Fibroblast of villous mesenchyme (primary cell): ENCODE results near the gene FAM50A. TPM values are rescaled to one million over a fixed set of nuclear protein-coding genes. Genes with fewer than 3 reads are reported as not detected.

ENCODE experiments used
- DNase-seq: peaks from one replicate; pipeline ENCODE4 v3.0.0-alpha.2; 2010; ENCODE audit warnings: low read depth
- H3K4me3 ChIP-seq: 2 replicates; pipeline ENCODE4 v1.5.1; 2011; ENCODE audit warnings: low read depth, mild to moderate bottlenecking, low read length
- total RNA-seq: library from RNA; depleted of rRNA; stranded (reverse); fragments of >200 nt; gene quantifications from 2 replicates; pipeline ENCODE4 v1.2.3, GENCODE V29; 2012
- TF ChIP-seq, protein P1 (sequence below): IDR thresholded peaks from 2 replicates; pipeline ENCODE4 v1.5.1; 2012; ENCODE audit warnings: low read depth, mild to moderate bottlenecking, low read length; ENCODE audit not compliant: insufficient read depth

FAM50A gene
- total RNA-seq, 1 donor, result 44.9 TPM

DNA sequence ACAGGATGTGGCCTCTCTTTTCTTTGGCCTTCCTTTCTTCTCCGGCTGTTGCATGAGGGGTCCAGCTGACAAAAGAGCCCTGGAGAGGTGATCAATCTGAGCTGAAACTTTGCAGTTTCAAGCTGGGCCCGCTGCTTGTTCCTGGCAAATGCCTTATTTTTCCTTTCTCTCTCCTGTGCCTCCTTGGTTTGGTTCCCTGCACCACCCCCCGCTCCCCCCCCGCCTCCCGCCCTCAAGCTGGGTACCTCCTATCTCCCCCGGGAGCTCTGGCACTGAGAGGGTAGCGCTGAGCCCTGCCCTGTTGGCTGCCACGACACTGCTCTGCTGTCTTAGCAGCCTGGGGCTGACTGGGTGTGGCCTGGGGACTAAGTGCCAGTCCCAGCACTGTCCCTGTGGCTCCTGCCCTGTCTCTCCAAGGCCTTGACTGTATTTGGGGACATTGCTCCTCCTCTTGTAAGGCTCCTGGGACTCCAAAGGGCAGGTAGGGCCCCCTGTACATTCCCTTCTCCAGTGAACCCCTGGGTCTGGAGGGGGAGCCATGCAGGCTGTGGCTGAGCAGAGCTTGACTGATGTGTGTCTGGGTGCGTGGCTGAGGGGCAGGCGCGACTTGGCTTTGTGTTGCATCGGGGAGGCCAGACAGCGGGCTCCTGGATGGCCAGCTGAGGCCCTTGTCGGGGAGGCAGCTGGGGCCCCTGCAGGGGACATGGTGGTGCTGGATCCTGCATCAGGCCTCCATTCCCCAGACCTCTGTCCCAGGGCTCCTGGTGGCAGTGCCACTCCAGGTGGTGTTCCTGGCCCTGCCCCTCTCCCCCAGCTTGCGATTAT lies 15.2 kb downstream of the FAM50A start:
- TF ChIP-seq, protein P1, sequence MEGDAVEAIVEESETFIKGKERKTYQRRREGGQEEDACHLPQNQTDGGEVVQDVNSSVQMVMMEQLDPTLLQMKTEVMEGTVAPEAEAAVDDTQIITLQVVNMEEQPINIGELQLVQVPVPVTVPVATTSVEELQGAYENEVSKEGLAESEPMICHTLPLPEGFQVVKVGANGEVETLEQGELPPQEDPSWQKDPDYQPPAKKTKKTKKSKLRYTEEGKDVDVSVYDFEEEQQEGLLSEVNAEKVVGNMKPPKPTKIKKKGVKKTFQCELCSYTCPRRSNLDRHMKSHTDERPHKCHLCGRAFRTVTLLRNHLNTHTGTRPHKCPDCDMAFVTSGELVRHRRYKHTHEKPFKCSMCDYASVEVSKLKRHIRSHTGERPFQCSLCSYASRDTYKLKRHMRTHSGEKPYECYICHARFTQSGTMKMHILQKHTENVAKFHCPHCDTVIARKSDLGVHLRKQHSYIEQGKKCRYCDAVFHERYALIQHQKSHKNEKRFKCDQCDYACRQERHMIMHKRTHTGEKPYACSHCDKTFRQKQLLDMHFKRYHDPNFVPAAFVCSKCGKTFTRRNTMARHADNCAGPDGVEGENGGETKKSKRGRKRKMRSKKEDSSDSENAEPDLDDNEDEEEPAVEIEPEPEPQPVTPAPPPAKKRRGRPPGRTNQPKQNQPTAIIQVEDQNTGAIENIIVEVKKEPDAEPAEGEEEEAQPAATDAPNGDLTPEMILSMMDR, result no peak
- DNase-seq, result no peak
- H3K4me3 ChIP-seq, result peak overlapping the region; percentile 75

DNA sequence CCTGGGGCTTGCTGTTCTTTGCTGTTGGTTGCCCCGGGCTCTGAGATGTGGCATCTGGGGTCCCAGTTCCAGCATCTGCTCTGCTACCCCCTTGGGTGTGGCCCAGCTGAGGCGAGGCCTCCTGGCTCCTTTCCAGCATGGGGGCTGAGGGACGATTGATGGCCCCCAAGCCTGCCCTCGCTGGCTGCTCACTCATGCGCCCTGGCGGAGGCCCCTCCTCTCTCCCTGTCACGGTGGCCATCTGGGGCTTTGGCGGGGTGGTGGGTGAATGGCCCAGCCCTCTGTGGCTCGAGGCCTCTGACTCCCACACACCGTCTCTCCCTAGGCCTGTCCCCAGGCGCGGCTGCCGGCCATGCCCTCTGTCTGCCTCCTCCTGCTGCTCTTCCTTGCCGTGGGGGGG lies 15.9 kb downstream of the FAM50A start:
- peak overlapping the region; percentile 75 for H3K4me3 ChIP-seq
- no peak for DNase-seq
- TF ChIP-seq, protein P1, result no peak

DNA sequence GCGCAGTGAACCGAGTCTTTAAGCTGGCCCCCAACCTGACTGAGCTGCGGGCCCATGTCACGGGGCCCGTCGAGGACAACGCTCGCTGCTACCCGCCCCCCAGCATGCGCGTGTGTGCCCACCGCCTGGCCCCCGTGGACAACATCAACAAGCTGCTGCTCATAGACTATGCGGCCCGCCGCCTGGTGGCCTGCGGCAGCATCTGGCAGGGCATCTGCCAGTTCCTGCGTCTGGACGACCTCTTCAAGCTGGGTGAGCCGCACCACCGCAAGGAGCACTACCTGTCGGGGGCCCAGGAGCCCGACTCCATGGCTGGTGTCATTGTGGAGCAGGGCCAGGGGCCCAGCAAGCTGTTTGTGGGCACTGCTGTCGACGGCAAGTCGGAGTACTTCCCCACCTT lies 16.4 kb downstream of the FAM50A start:
- no peak for DNase-seq
- peak overlapping the region; percentile 75 for H3K4me3 ChIP-seq
- TF ChIP-seq, protein P1, result peak; percentile 28

DNA sequence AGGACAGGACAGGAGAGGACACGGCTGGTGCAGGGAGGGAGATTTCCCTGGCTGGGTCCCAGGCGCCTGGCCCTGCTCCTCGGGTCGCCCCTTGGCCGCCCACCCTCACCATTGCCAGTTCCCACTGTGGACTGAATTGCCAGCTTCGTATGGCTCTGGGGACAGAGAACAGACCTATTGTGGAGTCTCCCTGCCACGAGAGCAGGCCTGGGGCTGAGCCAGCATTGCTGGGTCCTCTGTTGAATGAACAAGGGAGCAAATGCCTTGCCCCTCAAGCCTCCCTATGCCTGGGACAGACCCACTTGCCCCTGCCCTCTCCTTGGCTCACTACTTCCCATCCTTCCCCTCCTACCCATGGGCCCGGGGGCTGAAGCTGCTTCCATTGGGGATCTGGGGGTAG lies 18.5 kb downstream of the FAM50A start:
- H3K4me3 ChIP-seq, result no peak overlapping the region
- TF ChIP-seq, protein P1, result no peak
- DNase-seq, result no peak

DNA sequence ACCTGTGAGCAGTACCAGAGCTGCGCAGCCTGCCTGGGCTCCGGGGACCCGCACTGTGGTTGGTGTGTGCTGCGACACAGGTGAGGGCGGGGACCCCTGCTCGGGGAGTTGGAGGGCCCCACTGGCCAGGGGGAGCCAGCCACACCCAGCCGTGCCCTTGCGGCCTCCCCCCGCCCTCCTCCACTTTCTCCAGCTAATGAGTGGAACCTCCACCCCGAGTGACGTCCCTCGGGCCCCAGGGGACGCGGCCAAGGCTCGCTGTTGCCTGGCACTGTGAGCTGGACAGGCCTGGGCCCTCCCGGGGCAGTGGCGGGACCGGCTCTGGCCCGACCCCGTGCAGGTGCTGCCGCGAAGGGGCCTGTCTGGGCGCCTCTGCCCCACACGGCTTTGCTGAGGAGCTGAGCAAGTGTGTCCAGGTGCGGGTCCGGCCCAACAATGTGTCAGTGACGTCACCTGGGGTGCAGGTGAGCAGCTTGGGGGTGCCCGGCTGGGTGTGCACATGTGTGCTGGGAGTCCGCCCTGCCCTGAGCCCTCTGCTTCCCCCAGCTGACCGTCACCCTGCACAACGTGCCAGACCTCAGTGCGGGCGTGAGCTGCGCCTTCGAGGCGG lies 19.8 kb downstream of the FAM50A start:
- DNase-seq, result no peak
- no peak overlapping the region for H3K4me3 ChIP-seq
- TF ChIP-seq, protein P1, result no peak

DNA sequence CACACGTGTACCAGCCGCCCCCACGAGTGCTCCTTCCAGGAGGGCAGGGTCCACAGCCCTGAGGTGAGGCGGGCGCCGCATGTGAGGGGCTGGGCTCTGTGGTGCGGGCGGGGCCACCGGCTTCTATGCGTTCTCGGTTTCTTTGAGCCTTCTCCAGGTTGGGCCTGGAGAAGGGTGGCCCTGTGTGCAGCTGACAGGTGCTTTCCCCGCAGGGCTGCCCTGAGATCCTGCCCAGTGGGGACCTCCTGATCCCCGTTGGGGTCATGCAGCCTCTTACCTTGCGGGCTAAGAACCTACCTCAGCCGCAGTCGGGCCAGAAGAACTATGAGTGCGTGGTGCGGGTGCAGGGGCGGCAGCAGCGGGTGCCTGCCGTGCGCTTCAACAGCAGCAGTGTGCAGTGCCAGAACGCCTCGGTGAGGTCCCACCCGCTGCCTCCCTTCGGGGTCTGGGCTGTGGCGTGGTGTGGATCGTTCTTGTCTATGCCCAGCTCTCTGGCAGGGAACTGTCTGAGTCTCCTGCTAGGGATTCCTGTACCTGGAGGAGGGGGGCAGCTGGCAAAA lies 20.9 kb downstream of the FAM50A start:
- no peak for DNase-seq
- TF ChIP-seq, protein P1, result no peak
- H3K4me3 ChIP-seq, result no peak overlapping the region
